Fibroblast of skin of abdomen (primary cell): ENCODE data around the gene OR2C3.
"Not testable (repeated sequence)": the region's sequence is repeated elsewhere in the genome, so short reads cannot be mapped to it uniquely, and the experiment has no call there.

Experiments used
- DNase-seq: peaks from one replicate; pipeline ENCODE4 v3.0.0-alpha.2; 2013

Gene OR2C3

GRCh38 chr1:247517795-247518612, 18.2 kb downstream of the OR2C3 start:
- no peak for DNase-seq

- DNase-seq = no peak
Measured at GRCh38 chr1:247506831-247507230, 29.4 kb downstream of the OR2C3 start.

- no peak for DNase-seq
Measured at GRCh38 chr1:247500865-247501264, 35.4 kb downstream of the OR2C3 start.

- no peak for DNase-seq
Measured at GRCh38 chr1:247496581-247497285, 39.5 kb downstream of the OR2C3 start.

- DNase-seq = no peak
Measured at GRCh38 chr1:247494767-247495166, 41.5 kb downstream of the OR2C3 start.

- DNase-seq = no peak
Measured at GRCh38 chr1:247493106-247493505, 43.1 kb downstream of the OR2C3 start.

- DNase-seq = no peak
Measured at GRCh38 chr1:247491328-247491727, 44.9 kb downstream of the OR2C3 start.

- DNase-seq = no peak
Measured at GRCh38 chr1:247487057-247487456, 49.2 kb downstream of the OR2C3 start.

GRCh38 chr1:247482747-247483146, 53.5 kb downstream of the OR2C3 start:
- DNase-seq = no peak

- DNase-seq = not testable (repeated sequence)
Measured at GRCh38 chr1:247476328-247477058, 59.7 kb downstream of the OR2C3 start.

GRCh38 chr1:247475793-247476192, 60.4 kb downstream of the OR2C3 start:
- no peak for DNase-seq
